Stomach (tissue), 4 donors: ENCODE measurements around the gene GOLGB1.

Experiments used
- CTCF ChIP-seq, 7 experiments: fragments of 450-650 bp in 4 of 7; fragments of 200-600 bp in 3 of 7; sonication (generic) in 3 of 7; IDR thresholded peaks; one replicate each; pipeline ENCODE4 v1.5.1; 2016 to 2019; ENCODE audit warnings: antibody characterized with exemption in 7 of 7, control low read depth in 2 of 7, mild to moderate bottlenecking in 1 of 7
- EP300 ChIP-seq: sonication (generic); formaldehyde crosslinking; IDR thresholded peaks from one replicate; pipeline ENCODE4 v1.6.1; 2017; ENCODE audit warnings: antibody characterized with exemption
- POLR2A ChIP-seq, 4 donors: fragments of 450-650 bp; IDR thresholded peaks; one replicate each; pipeline ENCODE4 v1.6.1; 2016; ENCODE audit warnings: antibody characterized with exemption in 4 of 4, control low read depth in 2 of 4, mild to moderate bottlenecking in 1 of 4, moderate library complexity in 1 of 4
- POLR2AphosphoS5 ChIP-seq, 3 donors: sonication (generic); formaldehyde crosslinking; IDR thresholded peaks; one replicate each; pipeline ENCODE4 v1.6.1; 2016; ENCODE audit warnings: antibody characterized with exemption in 3 of 3

- no peak for TF ChIP-seq CTCF (IDR thresholded peaks at IDR 0.05)
- TF ChIP-seq POLR2A (IDR thresholded peaks at IDR 0.05): no peak
- no peak for TF ChIP-seq EP300
- TF ChIP-seq POLR2AphosphoS5 (IDR thresholded peaks at IDR 0.05): no peak
Observed at GRCh38 chr3:121654493-121655385, 94.8 kb downstream of the GOLGB1 start.
